ENCODE measurements around the gene NECAB2.

GRCh38 chr16:83935005-83935857, 32.8 kb upstream of the NECAB2 start:
- no peak for TF ChIP-seq SPI1 (IDR thresholded peaks at IDR 0.05; ENCODE audit: borderline replicate concordance, low read depth)
- TF ChIP-seq CTCF (IDR thresholded peaks at IDR 0.05; ENCODE audit: insufficient read depth, low read length), result no peak
